PC-3 (cell line): ENCODE data around the gene ABCC8. TPM values are rescaled to one million over a fixed set of nuclear protein-coding genes. Genes with fewer than 3 reads are reported as not detected.

Source experiments
- ATAC-seq: fragments of 200-7000 bp; cut with Tn5 transposase; 2 replicates; pipeline ENCODE4 v1.9.1; 2020; ENCODE audit warnings: mild to moderate bottlenecking, moderate library complexity
- BruUV-seq: library from RNA; stranded (reverse); fragments of 400-500 nt; replicated peaks from 2 replicates; lab custom pipeline; 2021; lab: Mats Ljungman, UMichigan
- CTCF ChIA-PET: fragments of 300-600 bp; sonication (Branson Sonifier 250); formaldehyde crosslinking; loops from one replicate; lab custom pipeline; 2022; ENCODE audit warnings: antibody characterized with exemption; lab: Charles Lee
- POLR2A ChIA-PET: fragments of 300-600 bp; sonication (Branson Sonifier 250); formaldehyde crosslinking; loops from one replicate; lab custom pipeline; 2022; ENCODE audit warnings: antibody characterized with exemption; ENCODE audit not compliant: unreplicated experiment; lab: Charles Lee
- DNase-seq: peaks from one replicate; pipeline ENCODE4 v3.0.0-alpha.2; 2015
- H2AFZ ChIP-seq: fragments of 300-600 bp; sonication (generic); 2 replicates; pipeline ENCODE4 v1.6.0; 2016; ENCODE audit warnings: antibody characterized with exemption, low read length
- H3F3A ChIP-seq: fragments of 300-600 bp; sonication (generic); one replicate; pipeline ENCODE4 v1.6.0; 2017; ENCODE audit warnings: antibody characterized with exemption, low read length, control low read depth, mild to moderate bottlenecking; ENCODE audit not compliant: unreplicated experiment
- H3K27ac ChIP-seq: fragments of 300-600 bp; sonication (generic); 2 replicates; pipeline ENCODE4 v1.5.1; 2016; ENCODE audit warnings: mild to moderate bottlenecking, low read length
- H3K27me3 ChIP-seq: fragments of 300-600 bp; sonication (generic); 2 replicates; pipeline ENCODE4 v1.6.1; 2016; ENCODE audit warnings: low read length, mixed read lengths
- H3K36me3 ChIP-seq: fragments of 300-600 bp; sonication (generic); 2 replicates; pipeline ENCODE4 v1.6.1; 2016; ENCODE audit warnings: low read depth, mixed run types, low read length, mixed read lengths
- H3K4me1 ChIP-seq: fragments of 300-600 bp; sonication (generic); 2 replicates; pipeline ENCODE4 v1.5.1; 2016; ENCODE audit warnings: low read length; ENCODE audit not compliant: insufficient read depth
- H3K4me2 ChIP-seq: fragments of 300-600 bp; sonication (generic); 2 replicates; pipeline ENCODE4 v1.6.0; 2016; ENCODE audit warnings: low read length
- H3K4me3 ChIP-seq: fragments of 300-600 bp; sonication (generic); 2 replicates; pipeline ENCODE4 v1.5.1; 2016; ENCODE audit warnings: mild to moderate bottlenecking, low read length, mixed read lengths
- H3K79me2 ChIP-seq: fragments of 300-600 bp; sonication (generic); 2 replicates; pipeline ENCODE4 v1.6.1; 2017; ENCODE audit warnings: low read length, mixed read lengths
- H3K9ac ChIP-seq: fragments of 300-600 bp; sonication (generic); 2 replicates; pipeline ENCODE4 v1.6.0; 2016; ENCODE audit warnings: mild to moderate bottlenecking, low read length
- H3K9me2 ChIP-seq: fragments of 300-600 bp; sonication (generic); replicated peaks from 2 replicates; pipeline ENCODE4 v1.6.1; 2016; ENCODE audit warnings: mixed run types, low read length, mixed read lengths
- H3K9me3 ChIP-seq: fragments of 300-600 bp; sonication (generic); 2 replicates; pipeline ENCODE4 v1.6.1; 2016; ENCODE audit warnings: low read length, mixed read lengths
- H4K20me1 ChIP-seq: fragments of 300-600 bp; sonication (generic); 2 replicates; pipeline ENCODE4 v1.6.1; 2016; ENCODE audit warnings: low read length, mixed read lengths
- CTCF ChIP-seq: fragments of 300-600 bp; sonication (generic); conservative IDR thresholded peaks from 2 replicates; pipeline ENCODE4 v1.5.1; 2017; ENCODE audit warnings: antibody characterized with exemption, low read depth, mild to moderate bottlenecking, low read length
- EZH2 ChIP-seq: fragments of 300-600 bp; sonication (generic); IDR thresholded peaks from one replicate; pipeline ENCODE4 v1.6.1; 2017; ENCODE audit warnings: antibody characterized with exemption, mild to moderate bottlenecking, low read length; ENCODE audit not compliant: unreplicated experiment
- EZH2phosphoT487 ChIP-seq: fragments of 300-600 bp; sonication (generic); IDR thresholded peaks from 2 replicates; pipeline ENCODE4 v1.6.1; 2018; ENCODE audit warnings: mild to moderate bottlenecking, antibody characterized with exemption, low read length, borderline replicate concordance
- intact Hi-C: fragments of 100-400 bp; cut with micrococcal nuclease; formaldehyde crosslinking; loops from 2 replicates; pipeline ENCODE4 v1.9.0; 2023
- total RNA-seq: library from RNA; depleted of rRNA; stranded (reverse); fragments of >200 nt; gene quantifications from 2 replicates; pipeline ENCODE4 v1.2.3, GENCODE V29; 2014; rRNA removed

ABCC8 gene
- total RNA-seq, 1 experiment from 2014 or later, result not detected

- ChIA-PET POLR2A (no interaction called here), CTCF (no interaction called here)
- H3K9me2 ChIP-seq, result no peaks in the 10 kb centered on the region
- no peak overlapping the region for H3K4me2 ChIP-seq
- no peaks in the 10 kb centered on the region for H3F3A ChIP-seq
- intact Hi-C loops, result no loop called here
- H2AFZ ChIP-seq, result no peak overlapping the region
- BruUV-seq, result no TSS peak
- no peak overlapping the region for H3K4me3 ChIP-seq
- H3K27ac ChIP-seq, result no peak overlapping the region
- DNase-seq (no peak), ATAC-seq (no peak)
- no peak overlapping the region for H3K9ac ChIP-seq
- H3K27me3 ChIP-seq, result no peaks in the 10 kb centered on the region
- TF ChIP-seq CTCF (no peak), EZH2phosphoT487 (no peak), EZH2 (no peak)
- no peaks in the 10 kb centered on the region for H3K79me2 ChIP-seq
- H3K36me3 ChIP-seq, result no peaks in the 10 kb centered on the region
- peaks cover 7% of the 10 kb centered on the region for H3K4me1 ChIP-seq
- H3K9me3 ChIP-seq, result no peaks in the 10 kb centered on the region
- no peaks in the 10 kb centered on the region for H4K20me1 ChIP-seq
These were observed 133.4 kb downstream of the ABCC8 start for GRCh38 chr11:17343257-17343656.

Other genes starting within 250 kb of the ABCC8 start
- gene NUCB2, start 200.1 kb downstream of the ABCC8 start, total RNA-seq, result 23.4 and 27.6 TPM in 2 replicates
- gene NCR3LG1, start 125.0 kb downstream of the ABCC8 start, total RNA-seq, result 1.3 and 1.6 TPM in 2 replicates
- 0.98 and 1.8 TPM in 2 replicates for gene KCNJ11, start 88.2 kb downstream of the ABCC8 start, total RNA-seq
- gene USH1C, start 67.6 kb upstream of the ABCC8 start, total RNA-seq, result not detected in 2 replicates
- not detected in 2 replicates for gene OTOG, start 70.4 kb upstream of the ABCC8 start, total RNA-seq
- not detected in 2 replicates for gene MYOD1, start 242.7 kb upstream of the ABCC8 start, total RNA-seq